Measurements from ENCODE around the gene PRTFDC1. TPM values are rescaled to one million over a fixed set of nuclear protein-coding genes. Genes with fewer than 3 reads are reported as not detected.
A peak's percentile ranks its signal among the peaks of the same experiment; 100 is the strongest.

Gene PRTFDC1
- 26.3 to 27.5 TPM (median 27.0 TPM) in 3 replicates for total RNA-seq

- DNase-seq (ENCODE audit: low spot score in 2 of 2, unreplicated experiment in 2 of 2) = peak; percentile 45 to 68
- no peaks in the 10 kb centered on the region for H3K27me3 Mint-ChIP-seq (ENCODE audit: low read depth)
- TF ChIP-seq CTCF (IDR thresholded peaks at IDR 0.05; ENCODE audit: unreplicated experiment) = no peak
- no peaks in the 10 kb centered on the region for H3K9me3 Mint-ChIP-seq
- H3K27ac Mint-ChIP-seq = peak within 1 kb of the TSS; percentile 96
- peak within 1 kb of the TSS; percentile 82 for H3K4me3 Mint-ChIP-seq
- peaks cover 37% of the 10 kb centered on the region for H3K4me1 Mint-ChIP-seq
- no peaks in the 10 kb centered on the region for H3K36me3 Mint-ChIP-seq
These were observed at the start of gene PRTFDC1 for GRCh38 chr10:24952143-24952706. Gene PRTFDC1 (minus strand): TSS chr10:24952606. CDS start chr10:24952575, 31 bp downstream.

DNA sequence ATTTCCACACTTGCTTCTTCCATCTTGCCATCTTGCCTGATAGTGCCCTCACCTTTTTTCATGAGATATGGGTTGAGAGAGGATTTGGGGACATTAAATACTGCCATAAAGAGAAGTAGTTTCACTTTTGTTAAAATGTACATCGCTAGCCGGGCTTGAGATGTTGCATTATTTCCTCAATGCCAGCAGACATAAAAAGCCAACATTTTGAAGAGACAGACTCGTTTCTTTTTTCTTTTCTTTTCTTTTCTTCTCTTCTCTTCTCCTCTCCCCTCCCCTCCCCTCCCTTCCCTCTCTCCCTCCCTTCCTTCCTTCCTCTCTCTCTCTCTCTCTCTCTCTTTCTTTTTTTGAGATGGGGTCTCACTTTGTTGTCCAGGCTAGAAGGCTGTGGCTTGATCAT lies 45.6 kb upstream of the PRTFDC1 start:
- Mint-ChIP-seq H3K27ac (no peak overlapping the region), H3K27me3 (ENCODE audit: low read depth) (no peaks in the 10 kb centered on the region), H3K36me3 (no peaks in the 10 kb centered on the region), H3K4me3 (no peak overlapping the region), H3K4me1 (no peaks in the 10 kb centered on the region), H3K9me3 (peaks cover 30% of the 10 kb centered on the region)
- no peak for TF ChIP-seq CTCF (IDR thresholded peaks at IDR 0.05; ENCODE audit: unreplicated experiment)
- no peak for DNase-seq (ENCODE audit: low spot score in 2 of 2, unreplicated experiment in 2 of 2)

GRCh38 chr10:24995072-24995471 lies 42.7 kb upstream of the PRTFDC1 start:
- H3K27me3 Mint-ChIP-seq (ENCODE audit: low read depth) = no peaks in the 10 kb centered on the region
- no peaks in the 10 kb centered on the region for H3K4me1 Mint-ChIP-seq
- peaks cover 6% of the 10 kb centered on the region for H3K9me3 Mint-ChIP-seq
- H3K27ac Mint-ChIP-seq = no peak overlapping the region
- TF ChIP-seq CTCF (IDR thresholded peaks at IDR 0.05; ENCODE audit: unreplicated experiment) = no peak
- no peak overlapping the region for H3K4me3 Mint-ChIP-seq
- no peak for DNase-seq (ENCODE audit: low spot score in 2 of 2, unreplicated experiment in 2 of 2)
- no peaks in the 10 kb centered on the region for H3K36me3 Mint-ChIP-seq

DNA sequence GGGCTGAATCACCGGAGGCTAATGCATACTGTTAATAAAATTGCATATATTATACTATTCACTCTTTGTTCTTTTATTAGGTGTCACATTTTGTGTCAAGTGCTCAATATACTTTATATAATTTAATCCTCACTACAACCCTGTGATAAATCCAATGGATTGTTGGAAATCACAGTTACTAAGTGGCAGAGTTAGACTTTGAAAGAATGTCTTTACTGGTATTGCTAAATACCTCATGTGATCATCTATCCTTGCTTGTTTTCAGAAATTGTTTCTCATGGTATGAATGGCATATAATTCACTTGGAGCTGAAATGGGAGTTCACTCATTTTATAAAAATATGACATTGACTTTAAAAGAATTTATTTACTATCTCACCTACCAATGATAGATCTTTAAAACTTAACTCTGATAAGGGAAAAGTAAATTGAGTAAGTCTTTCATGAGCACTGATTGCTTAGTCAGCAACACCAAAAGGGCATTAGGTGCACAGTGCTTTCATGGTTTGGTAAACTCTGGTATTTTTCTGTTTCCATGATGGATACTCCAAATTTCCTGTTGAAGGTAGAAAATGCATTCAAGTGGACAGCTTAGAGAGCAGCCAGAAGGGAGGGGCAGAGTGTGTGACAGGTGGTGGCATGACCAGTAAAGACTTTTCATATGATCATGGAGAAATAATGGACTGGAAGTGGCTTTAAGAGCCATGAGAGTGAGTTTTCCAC lies 41.0 kb upstream of the PRTFDC1 start:
- H3K27ac Mint-ChIP-seq = no peak overlapping the region
- H3K4me3 Mint-ChIP-seq = no peak overlapping the region
- peaks cover 3% of the 10 kb centered on the region for H3K4me1 Mint-ChIP-seq
- H3K9me3 Mint-ChIP-seq = no peaks in the 10 kb centered on the region
- TF ChIP-seq CTCF (IDR thresholded peaks at IDR 0.05; ENCODE audit: unreplicated experiment) = no peak
- H3K36me3 Mint-ChIP-seq = no peaks in the 10 kb centered on the region
- no peaks in the 10 kb centered on the region for H3K27me3 Mint-ChIP-seq (ENCODE audit: low read depth)
- DNase-seq (ENCODE audit: low spot score in 2 of 2, unreplicated experiment in 2 of 2) = no peak

- DNase-seq (ENCODE audit: low spot score in 2 of 2, unreplicated experiment in 2 of 2) = no peak
- peaks cover 3% of the 10 kb centered on the region for H3K4me1 Mint-ChIP-seq
- no peak for TF ChIP-seq CTCF (IDR thresholded peaks at IDR 0.05; ENCODE audit: unreplicated experiment)
- H3K27ac Mint-ChIP-seq = no peak overlapping the region
- H3K4me3 Mint-ChIP-seq = no peak overlapping the region
- H3K9me3 Mint-ChIP-seq = no peaks in the 10 kb centered on the region
- H3K36me3 Mint-ChIP-seq = no peaks in the 10 kb centered on the region
- H3K27me3 Mint-ChIP-seq (ENCODE audit: low read depth) = no peaks in the 10 kb centered on the region
These were observed 40.2 kb upstream of the PRTFDC1 start for GRCh38 chr10:24992512-24993133.

Data from mesothelial cell of epicardium (in vitro differentiated cells).